HG02798 (cell line): ENCODE measurements around the gene TBC1D3B.
A peak's percentile ranks its signal among the peaks of the same experiment; 100 is the strongest.
"Not testable (repeated sequence)": the region's sequence is repeated elsewhere in the genome, so short reads cannot be mapped to it uniquely, and the experiment has no call there.

Source experiments
- ATAC-seq: cut with Tn5 transposase; IDR thresholded peaks from one replicate; pipeline ENCODE4 v1.9.1; 2021; ENCODE audit warnings: mild to moderate bottlenecking; ENCODE audit not compliant: unreplicated experiment, poor library complexity

Gene TBC1D3B

DNA sequence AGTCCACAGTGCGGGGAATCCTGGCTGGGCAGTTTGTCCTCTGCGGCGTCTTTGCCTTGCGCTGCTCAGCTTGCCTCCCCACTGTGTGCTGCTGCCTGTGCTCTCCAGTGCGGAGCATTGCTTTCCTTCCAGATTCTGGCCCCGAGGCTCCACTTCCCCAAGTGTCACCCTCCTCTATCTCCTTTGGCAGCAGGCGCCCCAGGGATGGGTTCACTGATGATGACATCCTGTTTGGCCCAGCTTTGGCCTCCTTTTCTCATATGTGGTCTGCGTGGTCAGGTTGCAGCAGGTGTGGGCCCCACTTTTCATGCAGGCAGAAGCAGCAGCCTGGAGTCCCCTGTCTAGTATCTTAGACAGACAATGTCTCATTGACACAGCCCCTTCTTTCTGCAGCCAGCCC is 25.1 kb upstream of the TBC1D3B start:
- peak; percentile 17 for ATAC-seq

DNA sequence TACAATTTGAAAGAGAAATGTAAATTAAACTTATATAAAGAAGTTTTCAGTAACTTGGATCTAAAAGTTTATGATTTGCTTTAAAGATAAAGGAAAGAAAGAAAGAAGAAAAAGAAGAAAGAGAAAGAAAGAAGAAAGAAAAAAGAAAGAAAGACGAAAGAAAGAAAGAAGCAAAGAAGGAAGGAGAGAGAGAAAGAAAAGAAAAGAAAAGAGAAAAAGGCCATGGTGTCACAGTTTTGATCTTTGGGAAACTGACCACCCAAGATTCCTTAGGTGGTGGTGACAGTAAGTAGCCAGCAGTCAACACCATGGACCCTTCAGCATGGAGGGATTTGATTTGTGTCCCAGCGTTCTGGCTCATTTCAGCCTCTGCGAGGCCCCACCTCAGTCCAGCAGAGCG is 24.7 kb upstream of the TBC1D3B start:
- not testable (repeated sequence) for ATAC-seq

DNA sequence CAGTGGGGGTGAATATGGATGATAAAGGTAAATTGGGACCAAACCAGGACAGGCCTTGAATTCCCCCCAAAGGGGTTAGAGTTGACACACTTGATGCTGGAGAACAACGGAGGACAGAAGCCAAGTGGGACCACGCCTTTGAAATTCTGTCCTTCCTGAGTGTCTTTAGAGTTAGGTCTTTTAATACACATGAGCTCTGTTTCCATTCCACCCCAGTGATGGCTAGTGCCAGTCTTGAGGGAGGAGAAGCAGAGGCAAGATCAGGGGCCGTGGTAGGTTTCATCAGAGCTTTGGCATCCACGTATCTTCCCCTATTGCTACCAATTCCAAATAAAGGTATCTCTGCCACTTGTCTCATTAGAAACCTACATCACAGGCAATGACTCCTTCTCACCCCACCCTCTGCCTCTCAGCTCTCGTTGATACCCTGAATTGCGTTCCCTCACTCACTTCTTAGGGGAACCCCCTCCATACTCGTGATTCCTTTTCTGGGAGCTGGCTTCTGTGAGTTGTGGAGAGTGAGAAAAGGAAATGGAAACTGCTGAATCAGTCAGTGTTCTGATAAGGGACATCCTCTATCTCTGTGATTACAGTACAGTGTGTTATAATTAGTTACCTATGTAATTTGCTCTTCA is 22.5 kb upstream of the TBC1D3B start:
- ATAC-seq = peak; percentile 37

DNA sequence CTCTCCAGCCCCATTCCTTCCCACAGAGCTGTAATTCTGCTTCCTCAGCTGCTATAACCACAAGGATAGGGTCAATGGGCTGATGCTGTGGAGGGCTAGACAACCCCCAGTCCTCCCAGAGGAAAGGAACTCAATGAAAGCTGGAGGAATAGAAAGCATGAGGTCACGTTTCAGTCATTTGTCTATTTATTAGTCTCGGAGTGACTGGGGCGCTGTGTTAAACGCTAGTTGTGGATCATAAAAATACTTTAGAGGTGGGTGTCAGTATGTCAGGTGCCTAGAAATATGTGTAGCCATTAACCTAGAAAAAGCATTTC is 20.9 kb upstream of the TBC1D3B start:
- ATAC-seq = peak; percentile 9

DNA sequence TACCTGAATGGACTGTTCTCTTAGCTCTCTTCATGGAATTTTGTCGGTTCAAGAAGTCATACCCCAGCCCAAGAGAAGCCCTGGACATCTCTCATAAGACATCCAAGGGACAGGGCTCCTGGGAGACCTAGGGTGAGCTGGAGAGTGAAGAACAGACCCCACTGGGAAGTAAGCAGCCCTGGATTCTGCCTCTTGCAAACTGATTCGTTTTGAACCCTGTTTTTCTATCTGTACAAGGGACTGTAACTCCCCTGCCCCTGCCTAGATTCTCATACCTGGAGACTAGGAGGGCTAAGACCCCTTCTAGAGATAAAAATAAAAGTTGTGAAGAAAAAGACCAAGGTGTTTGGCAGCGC is 19.7 kb upstream of the TBC1D3B start:
- ATAC-seq = no peak

DNA sequence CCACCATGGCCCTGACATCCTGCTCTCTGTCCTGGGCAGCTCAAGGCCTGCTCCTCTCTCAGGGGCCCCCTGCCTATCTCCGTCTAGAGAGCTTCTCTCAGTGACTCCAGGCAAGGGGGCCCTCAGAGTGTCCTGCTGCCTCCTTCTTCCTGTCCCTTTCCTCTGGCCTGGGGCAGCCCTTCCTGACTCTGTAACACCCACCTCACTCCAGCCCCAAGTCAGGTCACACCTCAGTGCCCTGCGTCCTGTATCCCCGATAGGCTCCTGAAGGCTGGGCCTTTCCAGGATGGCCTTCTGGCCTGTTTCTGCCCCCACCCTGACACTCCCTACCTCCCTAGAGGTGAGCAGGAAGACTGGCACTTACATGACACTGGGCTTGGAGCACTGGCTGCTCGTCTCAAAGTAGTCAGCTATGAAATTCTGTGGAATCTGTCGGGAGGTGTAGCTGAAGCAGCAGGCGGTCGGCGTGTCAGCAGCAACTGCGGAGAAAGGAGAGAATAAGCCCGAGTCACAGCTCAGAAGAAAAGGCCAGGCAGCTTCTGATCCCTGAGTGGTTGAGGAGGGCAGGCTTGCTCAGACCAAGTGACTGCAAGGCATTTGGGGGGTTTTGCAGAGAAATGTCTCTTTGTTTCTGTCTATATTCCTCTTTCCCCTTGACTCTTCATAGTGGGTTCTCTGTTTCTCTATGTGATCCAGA is 19.1 kb upstream of the TBC1D3B start:
- ATAC-seq = no peak

DNA sequence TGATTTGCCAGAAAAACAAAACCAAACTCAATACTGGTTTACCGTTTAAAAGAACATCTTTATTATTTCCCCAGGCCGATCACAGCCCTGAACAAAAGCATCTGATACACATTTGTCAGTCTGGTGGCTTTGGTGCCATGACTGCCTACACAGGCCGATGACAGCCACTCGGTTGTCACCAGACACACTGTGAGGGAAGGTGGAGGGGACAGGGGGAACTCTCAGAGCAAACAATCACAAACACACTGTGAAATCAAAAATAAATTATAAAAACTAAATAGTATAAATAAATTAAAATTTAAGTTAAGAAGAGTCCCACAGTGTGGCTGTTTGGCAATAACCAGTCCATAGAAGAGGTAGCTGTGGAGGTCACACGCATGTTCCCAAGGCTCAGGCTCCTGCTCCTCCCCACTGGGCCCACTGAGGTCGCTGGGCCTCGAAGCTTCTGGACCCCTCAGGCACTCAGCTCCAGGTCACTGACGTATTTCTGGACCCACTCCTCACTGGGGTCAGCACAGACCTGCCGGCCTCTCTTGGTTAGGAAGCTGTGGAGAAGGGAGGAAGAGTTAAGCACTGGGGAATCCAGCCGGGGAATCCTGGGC is 18.5 kb upstream of the TBC1D3B start:
- ATAC-seq = not testable (repeated sequence)

DNA sequence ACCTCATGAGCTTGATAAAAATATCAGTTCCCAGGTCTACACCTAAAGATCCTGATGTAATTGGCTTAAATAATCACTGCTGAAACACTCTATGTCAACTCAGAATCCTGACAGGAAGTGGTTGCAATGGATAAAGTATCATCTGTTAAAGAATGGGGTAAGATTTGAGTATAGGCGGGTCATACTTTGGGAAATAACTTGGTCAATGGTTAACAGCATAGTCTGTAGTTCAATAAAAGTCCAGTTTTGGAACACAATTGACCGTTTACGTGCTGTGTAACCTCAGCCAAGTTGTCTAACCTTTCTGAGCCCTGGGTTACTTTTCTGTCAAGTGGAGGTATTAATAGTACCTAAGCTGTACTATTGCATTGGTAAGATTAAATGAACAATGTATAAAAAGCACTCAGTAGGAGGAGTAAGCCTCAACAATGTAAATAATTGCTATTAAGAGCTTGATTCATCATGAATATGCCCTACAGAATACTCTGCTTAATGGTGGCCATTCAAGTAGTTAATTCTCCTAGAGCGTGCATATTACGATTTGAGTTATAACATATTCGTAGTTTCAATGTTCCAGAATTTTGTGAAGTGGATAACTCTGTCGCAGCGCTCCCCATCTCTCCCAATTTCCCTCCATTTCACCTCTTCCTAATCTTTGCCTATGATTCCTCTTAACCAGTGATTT is 17.9 kb upstream of the TBC1D3B start:
- not testable (repeated sequence) for ATAC-seq

DNA sequence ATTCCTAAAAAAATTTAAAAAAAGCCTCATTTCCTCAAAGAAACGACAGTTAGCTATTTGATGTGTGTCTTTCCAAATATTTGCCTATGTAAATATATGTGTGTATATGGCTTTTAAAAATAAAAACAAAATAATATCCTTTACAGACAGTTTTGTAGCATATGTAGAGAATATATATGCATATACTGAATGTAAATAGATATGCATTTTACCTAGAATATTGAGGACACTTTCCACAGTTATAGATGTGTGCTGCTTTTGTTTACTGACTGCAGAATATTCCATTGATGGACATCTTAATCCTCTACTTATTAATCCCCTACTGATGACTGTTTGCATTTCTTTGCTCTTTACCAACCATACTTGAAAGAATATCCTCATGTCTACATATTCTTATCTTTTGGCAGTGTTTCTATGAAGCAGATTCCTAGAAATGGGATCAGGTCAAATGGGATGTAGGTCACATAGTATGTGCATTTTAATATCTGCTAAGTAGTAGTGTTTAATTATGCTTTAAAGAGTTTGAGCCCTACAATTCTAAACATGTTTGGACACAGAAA is 16.9 kb upstream of the TBC1D3B start:
- ATAC-seq = no peak

DNA sequence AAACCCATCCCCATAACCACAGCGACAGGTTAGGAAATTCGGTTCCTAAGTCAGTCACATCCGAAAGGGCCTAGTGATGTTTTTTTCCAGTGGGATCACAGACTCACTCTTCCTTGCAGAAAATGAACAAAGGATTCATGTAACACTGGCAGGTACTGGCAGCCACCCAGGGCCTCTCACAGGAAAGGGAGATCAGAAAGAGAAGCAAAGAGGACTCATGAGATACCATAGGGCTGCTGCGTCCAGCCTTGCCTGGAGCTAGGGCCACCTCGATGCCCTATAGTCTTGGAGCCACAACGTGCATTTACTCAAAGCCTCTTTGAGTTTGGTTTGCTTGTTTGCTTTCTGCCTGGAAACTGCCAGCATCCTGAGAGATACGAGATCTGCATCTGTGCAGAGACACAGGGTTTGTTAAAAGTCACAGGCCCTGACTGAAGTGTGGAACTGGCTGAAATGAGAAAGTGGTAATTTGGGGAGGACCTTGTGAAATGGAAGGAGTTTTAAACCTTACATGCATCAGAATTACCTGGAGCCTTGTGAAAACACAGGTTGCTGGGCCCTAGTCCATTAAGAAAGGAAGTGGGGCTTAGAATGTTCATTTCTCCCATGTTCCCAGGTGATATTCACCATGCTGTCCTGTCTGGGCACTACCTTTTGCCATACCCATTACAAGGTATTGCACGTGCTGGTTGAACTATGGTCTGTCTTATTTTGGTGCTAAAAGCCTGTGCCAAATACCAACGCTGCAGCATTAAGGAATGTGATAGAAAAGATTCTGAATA is 14.3 kb upstream of the TBC1D3B start:
- ATAC-seq = not testable (repeated sequence)

DNA sequence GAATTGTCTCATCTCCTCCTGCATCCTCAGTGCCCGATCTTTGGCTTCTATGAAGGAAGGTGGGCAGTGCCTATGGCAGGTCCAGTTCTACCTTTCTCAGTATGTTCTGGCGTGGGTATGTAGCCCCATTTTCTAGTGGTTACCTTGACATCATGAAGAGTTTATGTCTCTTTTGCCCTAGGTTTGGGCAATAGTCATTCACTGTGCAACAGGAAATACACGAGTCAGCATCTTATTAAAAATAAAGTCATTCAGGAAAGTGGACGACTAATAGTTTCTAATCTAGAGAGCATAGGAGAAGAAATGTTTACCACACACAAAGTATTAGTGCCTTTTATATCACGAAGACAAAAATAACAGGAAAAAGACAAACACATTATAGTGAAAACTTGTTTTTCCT is 13.6 kb upstream of the TBC1D3B start:
- not testable (repeated sequence) for ATAC-seq

DNA sequence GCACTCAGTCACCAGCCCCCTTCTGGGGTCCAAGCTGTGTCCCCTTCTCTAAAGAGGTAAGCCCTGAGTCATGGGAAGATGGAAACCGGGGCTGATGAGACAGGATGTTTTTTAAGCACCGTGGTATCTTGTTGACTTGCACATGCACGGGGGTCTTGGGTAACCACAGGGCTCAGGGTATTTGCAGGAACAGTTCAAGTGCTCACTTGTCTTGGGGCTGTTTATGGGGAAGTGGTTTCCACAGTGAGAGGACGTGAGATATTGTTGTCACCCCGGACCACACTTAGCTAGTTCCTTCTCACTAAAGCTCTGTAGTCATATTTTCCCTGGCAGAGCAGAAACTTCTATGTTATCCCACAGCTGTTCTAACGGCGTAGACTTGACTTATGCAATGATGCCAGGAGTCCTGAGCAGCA is 12.5 kb upstream of the TBC1D3B start:
- ATAC-seq = peak; percentile 51

DNA sequence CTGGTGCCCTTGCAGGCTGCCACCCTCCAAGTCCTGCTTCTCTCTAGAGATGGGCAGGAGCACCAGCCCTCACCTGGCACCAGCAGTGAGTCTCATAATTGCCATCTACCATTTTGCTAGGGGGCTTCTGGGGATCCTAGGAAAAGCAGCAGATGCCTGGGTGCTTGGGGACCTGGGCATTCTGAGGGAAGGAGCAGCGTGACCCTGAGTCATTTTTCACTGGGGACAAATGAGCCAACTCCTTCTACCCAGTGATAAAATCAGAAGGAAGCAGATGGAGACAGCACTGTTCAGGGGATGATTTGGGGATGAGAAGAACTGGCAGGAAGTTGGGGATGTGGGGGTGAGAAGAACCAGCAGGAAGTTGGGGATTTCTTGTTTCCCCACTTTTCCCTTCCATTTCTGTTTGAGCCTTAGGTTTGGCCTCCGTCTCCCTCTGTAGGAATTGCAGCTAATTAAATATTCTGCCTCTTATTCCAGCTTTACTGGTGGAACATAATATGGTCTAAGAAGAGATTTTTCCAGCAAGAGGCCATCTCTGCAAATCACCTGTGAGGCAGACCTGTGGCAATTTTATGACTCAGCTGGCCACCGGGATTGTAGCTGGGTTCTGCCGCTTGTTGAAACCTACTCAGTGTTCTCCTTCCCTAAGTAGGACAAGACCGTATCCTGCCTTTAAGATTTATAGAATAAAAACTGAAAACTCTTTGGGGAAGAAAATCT is 11.7 kb upstream of the TBC1D3B start:
- not testable (repeated sequence) for ATAC-seq

DNA sequence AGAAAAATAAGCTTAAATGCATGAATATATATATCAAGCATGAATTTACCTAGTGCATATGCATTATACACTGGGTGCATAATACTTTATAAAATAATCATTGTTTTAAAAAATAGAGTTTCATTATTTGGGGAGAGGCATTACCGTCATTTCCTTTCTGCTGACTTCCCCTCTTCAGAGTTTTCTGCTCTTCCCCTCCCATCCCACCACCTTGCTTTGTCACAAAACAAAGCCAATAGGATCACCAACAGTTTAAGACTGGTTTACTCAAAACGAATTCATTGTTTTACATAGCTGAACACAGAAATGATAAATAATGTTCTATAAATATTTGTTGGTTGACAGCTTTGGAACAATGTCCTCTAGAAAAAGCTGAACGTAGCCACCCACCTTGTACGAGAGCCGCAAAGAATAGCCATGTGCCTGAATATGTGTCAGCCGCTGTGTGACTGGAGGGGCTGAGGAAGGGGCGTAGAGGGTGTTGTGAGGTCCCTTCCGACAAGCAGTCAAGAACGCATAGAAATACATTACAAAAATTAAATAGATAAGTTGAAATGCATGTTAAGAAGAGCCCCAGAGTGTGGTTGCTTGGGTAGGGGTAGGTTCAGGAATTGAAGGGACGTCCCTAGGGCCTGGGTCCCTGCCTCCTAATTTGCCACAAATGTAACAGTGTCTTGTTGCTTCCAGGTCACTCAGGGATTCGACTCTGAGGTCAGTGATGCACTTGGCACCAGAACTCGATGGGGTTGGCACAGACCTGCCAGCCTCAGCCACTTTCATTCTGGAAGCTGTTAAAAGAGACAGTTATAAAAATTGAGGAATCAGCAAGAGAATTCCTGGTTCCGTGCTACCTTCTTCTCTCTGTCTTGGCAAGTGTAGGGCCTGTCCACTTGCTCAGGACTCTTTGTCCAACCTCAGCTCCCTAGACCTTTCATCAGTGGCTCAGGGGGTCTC is 10.7 kb upstream of the TBC1D3B start:
- ATAC-seq = not testable (repeated sequence)

DNA sequence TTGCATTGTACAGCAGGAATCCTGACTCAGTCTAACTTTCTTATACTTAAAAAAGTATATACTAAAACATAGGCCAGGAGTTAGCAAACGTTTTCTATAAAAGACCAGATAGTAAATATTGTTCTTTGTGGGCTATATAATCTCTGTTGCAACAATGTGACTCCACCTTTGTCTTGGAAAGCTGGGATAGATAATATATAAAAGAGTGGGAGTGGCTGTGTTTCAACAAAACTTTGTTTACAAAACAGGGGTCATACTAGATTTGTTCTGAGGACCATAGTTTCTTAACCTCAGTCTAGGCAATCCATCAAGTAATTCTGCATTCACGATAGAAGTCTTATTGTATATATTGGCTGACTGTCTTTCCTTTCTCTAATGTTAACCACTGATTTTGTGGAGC is 9.0 kb upstream of the TBC1D3B start:
- ATAC-seq = no peak

DNA sequence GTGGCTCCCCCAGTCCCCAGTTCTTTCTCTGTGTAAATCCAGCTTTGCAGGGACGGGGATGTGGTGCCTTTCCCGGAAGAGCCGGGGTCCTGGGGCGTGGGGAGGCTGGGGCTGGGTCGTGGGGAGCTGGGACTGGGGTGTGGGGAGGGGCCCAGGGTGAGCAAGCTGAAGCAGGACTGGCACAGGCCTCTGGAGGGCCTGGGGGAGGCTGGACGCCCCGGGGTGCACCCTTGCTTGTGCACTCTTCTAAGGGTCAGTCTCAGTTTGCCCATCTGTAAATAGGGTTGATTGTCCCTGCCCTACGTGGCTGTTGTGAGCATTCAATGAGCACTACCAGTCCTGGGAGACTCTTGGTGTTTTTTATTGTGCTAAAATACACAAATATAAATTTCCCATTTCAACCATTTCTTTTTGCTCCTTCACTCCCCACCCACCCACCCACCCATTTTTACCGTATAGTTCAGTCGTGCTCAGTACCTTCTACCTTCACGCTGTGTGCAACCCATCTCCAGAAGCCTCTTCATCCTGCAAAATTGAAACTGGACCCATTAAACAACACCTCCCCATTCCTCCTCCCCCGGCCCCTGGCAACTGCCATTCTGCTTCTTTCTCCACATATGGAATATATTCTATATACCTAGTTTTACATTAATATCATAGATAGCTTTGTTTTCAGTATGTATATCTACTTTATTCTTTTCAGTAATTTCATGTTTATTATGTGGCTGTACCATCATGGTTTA is 7.8 kb upstream of the TBC1D3B start:
- ATAC-seq = no peak

DNA sequence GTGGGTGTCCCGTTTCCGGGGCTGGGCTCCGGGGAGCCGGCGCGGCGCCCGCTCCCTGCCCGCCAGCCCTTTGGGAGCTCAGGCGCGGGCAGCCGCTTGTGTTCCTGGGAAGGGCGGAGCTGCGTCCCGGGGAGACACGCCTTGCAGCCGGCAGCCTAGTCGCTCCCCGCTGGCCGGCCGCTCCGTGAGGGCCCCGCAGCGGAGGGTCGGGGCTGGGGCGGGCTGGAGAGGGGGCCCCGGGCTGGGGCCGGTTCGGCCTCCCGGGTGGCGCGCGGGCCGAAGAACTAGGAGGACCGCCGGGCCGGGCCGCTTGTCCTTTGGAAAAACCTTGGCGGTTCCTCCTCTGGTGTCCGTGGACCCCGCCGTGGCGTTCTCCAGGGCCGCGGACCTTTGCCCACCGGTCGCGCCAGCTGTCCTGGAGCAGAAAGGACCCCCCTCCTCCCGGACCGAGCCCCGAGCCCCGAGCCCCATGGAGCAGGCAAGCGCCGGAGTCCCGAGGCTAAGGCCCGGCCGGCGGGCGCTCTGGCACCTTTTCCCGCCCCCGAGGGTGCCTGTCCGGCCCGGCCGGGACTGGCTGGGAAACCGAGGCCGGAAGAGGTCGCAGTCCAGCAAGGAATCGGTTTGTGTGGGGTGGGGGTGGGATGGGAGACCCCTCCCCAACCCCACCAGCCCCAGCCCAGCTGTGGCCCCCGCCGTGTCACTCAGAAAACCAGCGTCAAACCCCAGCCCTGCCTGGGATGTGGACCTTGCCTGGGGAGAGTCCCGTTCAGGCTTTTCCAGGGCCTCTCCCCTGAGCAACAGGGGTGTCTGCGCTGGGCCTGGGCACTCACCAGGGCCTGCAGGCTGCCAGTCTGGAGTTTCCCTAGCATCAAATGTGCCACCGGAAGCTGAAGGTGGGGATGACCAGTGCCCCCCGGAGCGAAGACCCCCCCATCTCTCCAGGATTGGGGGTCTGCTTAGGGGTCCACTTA is 6.8 kb upstream of the TBC1D3B start:
- ATAC-seq = peak; percentile 25
